ENCODE data around the gene MGLL. TPM values are rescaled to one million over a fixed set of nuclear protein-coding genes. Genes with fewer than 3 reads are reported as not detected.

MGLL gene
- total RNA-seq, 2 experiments from 2014 or later, result 0.28 to 0.38 TPM

DNA sequence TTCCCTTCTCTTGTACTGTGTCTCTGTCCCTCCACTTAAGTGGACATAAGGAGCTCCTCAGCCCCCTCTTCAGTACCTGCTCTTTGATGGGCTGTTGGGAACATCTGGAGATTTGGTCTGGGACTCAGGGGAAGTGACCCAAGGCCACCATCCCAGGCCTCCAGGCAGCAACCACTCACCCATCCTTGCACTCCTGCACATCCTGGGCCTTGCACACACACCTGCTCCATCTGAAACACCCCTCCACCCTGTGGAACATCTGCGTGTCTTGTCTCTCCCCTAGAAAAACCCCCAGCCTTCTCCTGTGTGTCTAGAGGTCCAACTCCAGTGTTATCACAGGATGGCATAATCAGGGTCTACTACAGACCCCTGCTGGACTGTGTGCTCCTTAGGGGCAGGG, 75.2 kb downstream of the MGLL start:
- no peak overlapping the region for H3K4me3 Mint-ChIP-seq
- Histone ChIP-seq H3K27me3 (ENCODE audit: control insufficient read depth in 1 of 2, insufficient read depth in 2 of 2, low read length in 2 of 2) (no peaks in the 10 kb centered on the region), H3K36me3 (ENCODE audit: insufficient read depth, low read length) (no peaks in the 10 kb centered on the region), H3K9me3 (ENCODE audit: control insufficient read depth in 1 of 2, insufficient read depth in 1 of 2, low read length in 2 of 2) (no peaks in the 10 kb centered on the region), H3K4me3 (ENCODE audit: low read length) (no peak overlapping the region), H3K4me1 (ENCODE audit: insufficient read depth, low read length) (no peaks in the 10 kb centered on the region), H3K27ac (ENCODE audit: low read depth in 1 of 2, low read length in 2 of 2) (no peak overlapping the region)
- no peaks in the 10 kb centered on the region for H3K36me3 Mint-ChIP-seq (ENCODE audit: low read depth)
- H3K27ac Mint-ChIP-seq, result no peak overlapping the region
- peaks cover 16% of the 10 kb centered on the region for H3K27me3 Mint-ChIP-seq
- no peak for ATAC-seq (ENCODE audit: poor library complexity)
- POLR2A ChIA-PET, result no interaction called here
- TF ChIP-seq CTCF (IDR thresholded peaks at IDR 0.05), result no peak
- DNase-seq, result no peak
- H3K4me1 Mint-ChIP-seq (ENCODE audit: low read depth), result no peaks in the 10 kb centered on the region
- H3K9me3 Mint-ChIP-seq, result no peaks in the 10 kb centered on the region
- intact Hi-C loops (cut with DNase I, micrococcal nuclease), result no loop called here
- CTCF ChIA-PET, result no interaction called here

DNA sequence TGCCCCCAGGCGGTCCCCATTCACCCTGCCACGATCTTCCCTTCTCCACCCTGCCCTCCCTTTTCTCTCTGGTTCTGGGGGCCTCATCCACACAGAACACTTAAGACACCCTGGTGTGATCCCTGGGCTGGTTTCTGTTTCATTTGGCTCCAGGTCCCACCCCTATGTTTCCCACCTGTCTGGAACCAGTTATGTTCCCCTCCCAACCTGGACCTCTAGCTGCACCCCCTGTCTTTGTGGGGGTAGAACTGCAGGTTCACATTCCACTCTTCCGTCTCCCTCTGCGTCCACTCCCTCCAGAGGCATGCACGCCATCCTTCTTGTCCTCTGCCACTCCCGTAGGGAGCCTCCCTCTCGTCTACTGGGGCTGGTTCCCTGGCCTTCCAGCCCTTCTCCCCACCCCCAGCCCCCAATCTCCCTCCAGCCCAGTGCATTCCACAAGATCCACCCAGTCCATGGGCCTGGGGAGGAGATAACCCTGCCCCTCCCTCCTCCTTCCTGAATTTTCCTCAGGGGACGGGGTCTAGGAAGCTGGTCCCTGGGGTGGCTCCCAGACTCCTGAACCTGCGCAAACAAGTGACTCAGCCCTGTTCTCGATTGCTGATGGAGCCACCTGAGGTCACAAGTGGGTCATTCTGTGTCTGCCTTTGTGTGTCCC, 75.8 kb downstream of the MGLL start:
- intact Hi-C loops (cut with DNase I, micrococcal nuclease), result no loop called here
- Mint-ChIP-seq H3K36me3 (ENCODE audit: low read depth) (no peaks in the 10 kb centered on the region), H3K4me1 (ENCODE audit: low read depth) (no peaks in the 10 kb centered on the region), H3K27me3 (peaks cover 16% of the 10 kb centered on the region), H3K4me3 (no peak overlapping the region), H3K27ac (no peak overlapping the region), H3K9me3 (no peaks in the 10 kb centered on the region)
- TF ChIP-seq CTCF (IDR thresholded peaks at IDR 0.05), result no peak
- ChIA-PET CTCF (no interaction called here), POLR2A (no interaction called here)
- H3K4me1 ChIP-seq (ENCODE audit: insufficient read depth, low read length), result no peaks in the 10 kb centered on the region
- no peaks in the 10 kb centered on the region for H3K27me3 ChIP-seq (ENCODE audit: control insufficient read depth in 1 of 2, insufficient read depth in 2 of 2, low read length in 2 of 2)
- DNase-seq (no peak), ATAC-seq (ENCODE audit: poor library complexity) (no peak)
- no peak overlapping the region for H3K4me3 ChIP-seq (ENCODE audit: low read length)
- H3K27ac ChIP-seq (ENCODE audit: low read depth in 1 of 2, low read length in 2 of 2), result no peak overlapping the region
- no peaks in the 10 kb centered on the region for H3K36me3 ChIP-seq (ENCODE audit: insufficient read depth, low read length)
- H3K9me3 ChIP-seq (ENCODE audit: control insufficient read depth in 1 of 2, insufficient read depth in 1 of 2, low read length in 2 of 2), result no peaks in the 10 kb centered on the region

- Histone ChIP-seq H3K27ac (ENCODE audit: low read depth in 1 of 2, low read length in 2 of 2) (no peak overlapping the region), H3K4me1 (ENCODE audit: insufficient read depth, low read length) (no peaks in the 10 kb centered on the region), H3K27me3 (ENCODE audit: control insufficient read depth in 1 of 2, insufficient read depth in 2 of 2, low read length in 2 of 2) (no peaks in the 10 kb centered on the region), H3K4me3 (ENCODE audit: low read length) (no peak overlapping the region), H3K36me3 (ENCODE audit: insufficient read depth, low read length) (no peaks in the 10 kb centered on the region), H3K9me3 (ENCODE audit: control insufficient read depth in 1 of 2, insufficient read depth in 1 of 2, low read length in 2 of 2) (no peaks in the 10 kb centered on the region)
- H3K4me3 Mint-ChIP-seq, result no peak overlapping the region
- ATAC-seq (ENCODE audit: poor library complexity) (no peak), DNase-seq (no peak)
- no peaks in the 10 kb centered on the region for H3K9me3 Mint-ChIP-seq
- intact Hi-C loops (cut with DNase I, micrococcal nuclease), result no loop called here
- no peaks in the 10 kb centered on the region for H3K36me3 Mint-ChIP-seq (ENCODE audit: low read depth)
- POLR2A ChIA-PET, result no interaction called here
- no peaks in the 10 kb centered on the region for H3K4me1 Mint-ChIP-seq (ENCODE audit: low read depth)
- no peak overlapping the region for H3K27ac Mint-ChIP-seq
- peaks cover 12% of the 10 kb centered on the region for H3K27me3 Mint-ChIP-seq
- CTCF ChIA-PET, result no interaction called here
- no peak for TF ChIP-seq CTCF (IDR thresholded peaks at IDR 0.05)
Observed at GRCh38 chr3:127745656-127746399, 76.5 kb downstream of the MGLL start.

Data from CD4-positive, alpha-beta T cell (primary cell).